Measurements from ENCODE around the gene PYGB.
A peak's percentile ranks its signal among the peaks of the same experiment; 100 is the strongest.
"Not testable (repeated sequence)": the region's sequence is repeated elsewhere in the genome, so short reads cannot be mapped to it uniquely, and the experiment has no call there.

Gene PYGB

DNA sequence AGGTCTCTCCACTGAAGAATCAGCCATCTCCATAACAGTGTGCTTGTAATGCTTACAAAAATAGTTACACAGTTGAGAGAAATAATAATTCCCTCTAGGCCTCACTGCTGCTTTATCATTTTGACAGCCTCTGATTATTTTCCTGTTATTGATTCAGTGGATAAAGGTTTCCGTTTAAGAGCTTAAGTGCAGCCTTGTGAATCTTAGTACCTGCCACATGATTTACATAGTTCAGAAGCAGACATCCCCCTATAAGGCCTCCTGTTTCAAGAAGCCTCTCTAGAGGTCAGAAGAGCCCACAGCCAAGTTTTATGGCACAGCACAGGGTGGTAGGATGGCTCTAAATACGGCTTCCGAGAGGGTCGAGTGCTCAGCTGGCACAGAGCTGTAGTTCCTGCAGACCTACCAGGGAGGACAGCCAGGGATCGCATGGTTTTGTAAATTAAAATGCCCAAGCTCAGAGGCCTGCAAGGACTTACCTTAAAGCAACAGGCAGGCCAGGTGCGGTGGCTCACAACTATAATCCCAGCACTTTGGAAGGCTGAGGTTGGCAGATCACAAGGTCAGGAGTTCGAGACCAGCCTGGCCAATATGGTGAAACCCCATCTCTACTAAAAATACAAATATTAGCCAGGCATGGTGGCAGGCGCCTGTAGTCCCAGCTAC, 17.6 kb upstream of the PYGB start:
- DNase-seq = no peak

DNA sequence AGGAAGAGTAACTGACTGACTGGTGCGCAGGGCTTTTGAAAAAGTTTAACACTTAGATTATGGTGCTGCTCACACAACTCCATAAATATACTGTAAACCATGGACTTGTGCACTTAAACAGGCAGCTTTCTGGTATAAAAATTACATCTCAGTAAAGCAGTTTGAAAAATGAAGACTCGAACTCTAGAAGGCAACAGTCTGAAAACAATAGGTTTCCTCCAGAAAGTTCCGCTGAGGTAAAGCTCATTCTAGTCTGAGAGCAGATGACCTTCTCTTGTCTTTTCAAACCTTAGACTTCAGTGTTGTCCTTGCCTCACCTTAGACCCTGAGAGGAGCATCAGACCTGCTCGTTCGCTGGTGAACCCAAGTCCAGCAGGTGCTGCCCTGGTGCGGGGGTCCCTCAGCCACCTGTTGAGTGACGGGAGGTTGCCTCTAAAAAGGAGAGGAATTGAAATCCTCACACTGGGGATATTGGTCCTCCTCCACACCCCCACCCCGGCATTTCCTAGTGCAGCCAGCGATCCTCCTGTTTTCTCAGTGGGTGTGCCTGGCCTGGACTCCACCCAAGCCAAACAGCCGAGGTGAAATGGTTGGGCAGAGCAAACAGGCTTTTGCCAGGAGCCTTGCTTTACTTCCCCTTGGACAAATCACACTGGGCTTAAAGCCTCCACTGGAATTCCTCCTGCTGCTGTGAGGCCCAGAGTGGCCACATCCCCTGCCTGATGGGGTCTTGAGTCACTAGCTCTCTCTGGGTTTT, 14.7 kb upstream of the PYGB start:
- no peak for DNase-seq

DNA sequence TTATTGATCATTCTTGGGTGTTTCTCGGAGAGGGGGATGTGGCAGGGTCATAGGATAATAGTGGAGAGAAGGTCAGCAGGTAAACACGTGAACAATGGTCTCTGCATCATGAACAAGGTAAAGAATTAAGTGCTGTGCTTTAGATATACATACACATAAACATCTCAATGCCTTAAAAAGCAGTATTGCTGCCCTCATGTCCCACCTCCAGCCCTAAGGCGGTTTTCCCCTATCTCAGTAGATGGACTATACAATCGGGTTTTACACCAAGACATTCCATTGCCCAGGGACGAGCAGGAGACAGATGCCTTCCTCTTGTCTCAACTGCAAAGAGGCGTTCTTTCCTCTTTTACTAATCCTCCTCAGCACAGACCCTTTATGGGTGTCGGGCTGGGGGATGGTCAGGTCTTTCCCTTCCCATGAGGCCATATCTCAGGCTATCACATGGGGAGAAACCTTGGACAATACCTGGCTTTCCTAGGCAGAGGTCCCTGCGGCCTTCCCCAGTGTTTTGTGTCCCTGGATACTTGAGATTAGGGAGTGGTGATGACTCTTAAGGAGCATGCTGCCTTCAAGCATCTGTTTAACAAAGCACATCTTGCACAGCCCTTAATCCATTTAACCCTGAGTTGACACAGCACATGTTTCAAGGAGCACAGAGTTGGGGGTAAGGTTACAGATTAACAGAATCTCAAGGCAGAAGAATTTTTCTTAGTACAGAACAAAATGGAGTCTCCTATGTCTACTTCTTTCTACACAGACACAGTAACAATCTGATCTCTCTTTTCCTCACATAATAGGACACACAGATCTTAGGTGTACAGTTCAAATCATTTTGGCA, 13.7 kb upstream of the PYGB start:
- DNase-seq = not testable (repeated sequence)

DNA sequence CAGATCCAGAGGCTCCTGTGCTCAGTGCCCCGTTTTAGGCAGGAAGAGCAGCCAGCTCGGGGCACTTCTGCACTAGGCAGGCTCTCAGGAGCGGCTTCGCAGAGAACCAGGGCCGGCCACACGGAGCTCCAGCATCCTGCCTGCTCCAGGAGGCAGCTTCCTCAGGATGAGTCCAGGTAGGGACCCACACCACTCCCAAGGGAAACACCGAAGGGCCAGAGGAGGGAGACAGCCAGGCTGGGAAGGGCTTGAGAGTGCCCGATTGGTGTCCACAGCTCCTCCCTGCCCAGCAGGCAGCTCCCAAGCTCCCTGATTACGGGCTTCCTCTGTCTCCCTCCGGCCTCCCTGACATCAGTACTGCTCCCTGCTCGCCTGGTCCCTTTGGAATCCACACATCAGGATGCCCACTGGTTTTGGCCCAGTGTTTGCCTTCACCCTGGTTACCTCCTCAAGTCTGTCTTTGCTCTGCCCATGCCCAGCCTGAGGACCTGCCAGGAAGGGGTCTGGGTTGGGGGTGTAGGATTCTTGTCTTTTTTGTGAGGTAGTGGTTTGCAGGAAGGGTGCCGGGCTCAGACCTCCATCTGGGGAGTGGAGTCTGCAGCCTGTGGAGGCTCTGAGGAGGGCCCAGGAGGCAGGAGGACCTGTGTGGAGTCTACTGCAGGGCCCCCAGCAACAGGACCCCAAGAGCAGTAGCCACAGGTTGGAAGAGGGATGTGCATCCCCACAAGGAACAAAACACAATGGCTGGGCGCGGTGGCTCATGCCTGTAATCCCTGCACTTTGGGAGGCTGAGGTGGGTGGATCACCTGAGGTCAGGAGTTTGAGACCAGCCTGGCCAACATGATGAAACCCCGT, 11.2 kb upstream of the PYGB start:
- DNase-seq = no peak

DNA sequence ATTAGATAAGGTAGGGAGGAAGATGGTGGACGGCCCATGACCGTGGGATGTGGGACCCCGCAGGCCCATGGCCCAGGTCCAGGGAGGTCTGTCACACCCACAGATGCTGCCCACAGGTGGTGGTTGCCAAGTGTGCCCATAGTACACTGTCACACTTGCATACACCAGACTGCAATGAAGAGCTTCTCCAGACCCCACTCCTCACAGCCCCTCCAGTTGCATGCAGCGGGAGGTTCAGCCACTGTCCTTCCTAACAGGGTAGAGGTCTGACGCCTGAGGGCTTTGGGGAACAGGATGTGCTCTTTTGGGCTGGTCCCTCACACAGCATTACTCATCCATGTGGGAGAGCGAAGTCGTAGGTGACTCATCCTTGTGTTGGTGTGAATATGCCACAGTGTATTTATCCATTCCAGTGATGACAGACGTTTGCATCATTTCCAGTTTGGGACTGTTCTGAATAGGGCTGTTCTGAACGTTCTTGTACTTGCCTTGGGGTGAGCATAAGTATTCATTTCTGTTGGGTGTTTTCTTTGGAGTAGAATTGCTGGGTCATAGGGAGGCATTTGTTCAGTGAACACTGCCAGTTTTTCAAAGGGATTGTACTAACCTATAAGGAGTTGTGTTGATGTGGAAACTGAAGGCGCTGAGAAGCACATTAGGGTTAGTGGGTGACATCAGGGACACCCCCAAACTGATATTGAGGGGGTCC, 10.1 kb upstream of the PYGB start:
- DNase-seq = peak; percentile 44

DNA sequence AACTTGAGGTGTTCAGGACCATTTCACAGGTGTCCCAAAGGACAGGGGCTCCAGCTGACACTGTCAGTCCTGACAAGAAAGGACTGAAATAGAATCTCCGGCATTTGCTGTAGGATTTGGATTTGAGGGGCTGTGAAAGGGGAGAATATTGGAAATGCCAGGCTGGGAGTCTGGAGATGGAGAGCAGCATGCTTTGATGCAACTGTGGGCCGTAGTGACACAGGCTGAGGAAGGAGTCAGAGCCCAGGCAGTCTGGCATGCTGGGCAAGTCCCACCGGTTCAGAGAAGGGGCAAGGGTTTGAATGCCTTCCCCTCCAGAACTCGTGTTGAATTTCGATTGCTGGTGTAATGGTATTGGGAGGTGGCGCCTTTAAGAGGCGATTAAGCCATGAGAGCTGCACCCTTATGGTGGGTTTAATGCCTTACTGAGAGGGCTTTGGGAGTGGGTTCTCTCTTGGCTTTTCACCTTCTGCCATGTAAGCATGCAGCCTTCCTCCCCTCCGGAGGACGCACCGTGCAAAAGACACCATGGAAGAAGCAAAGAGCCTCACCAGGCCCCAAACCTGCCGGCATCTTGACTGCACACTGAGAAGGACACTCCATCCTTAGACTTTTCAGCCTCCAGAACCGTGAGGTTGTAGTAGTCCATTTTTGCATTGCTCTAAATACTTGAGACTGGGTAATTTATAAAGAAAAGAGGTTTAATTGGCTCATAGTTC, 9.4 kb upstream of the PYGB start:
- DNase-seq = no peak

DNA sequence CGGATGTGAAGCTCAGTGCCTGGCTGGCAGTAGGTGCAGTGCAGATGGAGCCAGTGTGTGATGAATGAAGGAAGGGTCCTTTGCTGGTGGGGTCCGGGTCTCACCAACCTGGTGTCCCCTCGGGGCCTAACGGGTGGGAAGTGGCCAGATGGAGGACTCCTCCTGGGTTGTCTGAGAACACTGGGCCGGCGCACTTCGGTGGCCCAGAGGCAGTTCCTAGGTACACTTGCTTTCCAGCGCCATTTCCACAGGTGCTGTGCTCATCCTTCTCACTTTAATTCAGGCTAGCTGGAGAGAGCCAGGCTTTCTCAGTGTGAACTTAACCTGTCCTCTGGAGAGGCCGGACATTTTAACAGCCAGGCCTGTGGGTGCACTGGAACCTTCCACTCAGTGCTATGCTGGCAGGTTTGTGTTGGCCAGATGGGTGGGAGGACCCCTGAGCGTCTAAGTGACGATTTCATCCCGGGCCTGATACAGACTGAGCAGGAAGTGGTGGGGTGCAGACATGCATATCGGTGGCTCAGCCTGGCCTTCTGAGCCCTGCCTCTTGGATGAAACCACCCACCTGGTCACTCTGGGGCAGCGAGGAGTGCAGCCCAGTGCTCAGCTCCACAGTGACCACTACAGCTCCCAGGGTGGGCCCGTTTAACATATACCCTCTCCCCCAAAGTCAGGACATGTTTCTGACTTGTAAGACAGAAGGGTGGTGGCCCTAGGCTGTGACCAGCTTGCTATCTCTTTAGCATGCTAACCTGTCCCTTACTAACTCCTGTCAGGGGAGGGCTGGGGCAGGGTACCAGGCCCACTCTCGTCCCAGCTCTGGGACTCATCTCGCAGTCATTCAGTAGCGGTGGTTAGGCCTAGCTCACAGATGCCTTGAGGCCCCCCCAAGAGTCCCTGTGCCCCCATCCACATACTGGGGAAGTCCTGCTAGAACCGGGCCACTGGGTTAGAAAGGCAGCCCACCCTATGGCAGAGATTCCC, 8.2 kb upstream of the PYGB start:
- DNase-seq = no peak

DNA sequence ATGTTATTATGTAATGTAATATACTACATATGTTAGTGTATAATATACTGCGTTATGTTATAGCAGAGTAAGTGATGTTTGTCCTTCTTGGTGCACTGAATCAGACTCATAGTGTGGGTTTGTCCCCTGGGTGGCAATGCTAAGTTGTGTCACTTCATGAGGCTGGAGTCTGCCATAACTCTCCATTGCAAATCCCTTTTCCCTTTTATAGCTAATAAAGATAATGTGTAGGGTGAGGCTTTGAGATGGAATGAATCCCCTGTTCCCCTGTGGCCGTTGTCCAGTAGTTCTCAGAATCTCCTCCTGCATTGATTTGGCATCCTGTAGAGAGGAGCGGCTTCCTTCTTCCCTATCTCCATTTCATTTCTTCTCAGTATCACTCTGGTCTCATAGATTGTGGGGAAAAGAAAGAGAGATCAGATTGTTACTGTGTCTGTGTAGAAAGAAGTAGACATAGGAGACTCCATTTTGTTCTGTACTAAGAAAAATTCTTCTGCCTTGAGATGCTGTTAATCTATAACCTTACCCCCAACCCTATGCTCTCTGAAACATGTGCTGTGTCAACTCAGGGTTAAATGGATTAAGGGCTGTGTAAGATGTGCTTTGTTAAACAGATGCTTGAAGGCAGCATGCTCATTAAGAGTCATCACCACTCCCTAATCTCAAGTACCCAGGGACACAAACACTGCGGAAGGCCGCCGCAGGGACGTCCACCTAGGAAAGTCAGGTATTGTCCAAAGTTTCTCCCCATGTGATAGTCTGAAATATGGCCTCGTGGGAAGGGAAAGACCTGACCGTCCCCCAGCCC, 6.8 kb upstream of the PYGB start:
- not testable (repeated sequence) for DNase-seq

DNA sequence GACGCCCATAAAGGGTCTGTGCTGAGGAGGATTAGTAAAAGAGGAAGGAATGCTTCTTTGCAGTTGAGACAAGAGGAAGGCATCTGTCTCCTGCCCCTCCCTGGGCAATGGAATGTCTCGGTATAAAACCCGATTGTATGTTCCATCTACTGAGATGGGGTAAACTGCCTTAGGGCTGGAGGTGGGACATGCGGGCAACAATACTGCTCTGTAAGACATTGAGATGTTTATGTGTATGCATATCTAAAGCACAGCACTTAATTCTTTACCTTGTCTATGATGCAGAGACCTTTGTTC, 6.3 kb upstream of the PYGB start:
- DNase-seq = not testable (repeated sequence)

DNA sequence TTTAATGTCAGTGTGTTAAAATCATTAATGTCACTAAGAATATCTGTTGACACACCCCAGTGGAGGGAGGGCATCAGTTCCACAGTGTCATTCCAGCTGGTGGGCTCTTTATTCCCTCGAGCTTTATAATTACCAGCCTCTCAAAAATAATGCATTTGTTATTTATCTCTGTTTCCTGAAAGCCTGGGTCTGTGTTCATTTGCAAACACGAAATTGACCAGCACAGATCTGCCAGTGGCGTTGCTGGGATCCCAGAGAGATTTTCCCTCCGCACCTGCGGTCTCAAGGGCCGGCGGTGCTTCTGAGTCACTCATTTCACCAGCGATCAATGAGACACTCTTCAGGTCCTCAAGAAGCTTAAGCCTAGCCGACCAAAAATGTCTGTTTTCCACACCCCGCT, 5.7 kb upstream of the PYGB start:
- DNase-seq = no peak

DNA sequence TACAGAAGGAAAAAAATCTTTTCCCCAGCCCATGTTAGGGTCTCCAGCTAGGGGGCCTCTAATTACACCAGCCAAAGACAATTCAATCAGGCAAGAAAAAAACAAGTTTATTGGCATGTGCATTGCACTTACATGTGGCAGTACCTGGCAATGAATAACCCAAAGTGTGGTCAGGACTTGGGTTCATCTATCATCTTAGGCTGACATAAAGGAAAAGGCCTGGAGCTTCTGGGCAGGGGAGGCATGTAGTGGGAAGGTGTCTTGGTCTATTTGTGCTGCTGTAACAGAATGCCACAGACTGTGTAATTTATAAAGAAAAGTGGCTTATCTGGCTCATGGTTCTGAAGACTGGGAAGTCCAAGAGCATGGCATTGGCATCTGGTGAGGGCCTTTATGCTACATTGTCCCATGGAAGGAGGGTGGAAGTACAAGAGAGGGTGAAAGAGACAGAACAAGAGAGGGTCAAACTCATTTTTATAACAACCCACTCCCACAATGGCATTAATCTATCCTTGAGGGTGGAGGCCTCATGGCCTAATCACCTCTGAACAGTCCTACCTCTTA, 4.4 kb upstream of the PYGB start:
- no peak for DNase-seq

DNA sequence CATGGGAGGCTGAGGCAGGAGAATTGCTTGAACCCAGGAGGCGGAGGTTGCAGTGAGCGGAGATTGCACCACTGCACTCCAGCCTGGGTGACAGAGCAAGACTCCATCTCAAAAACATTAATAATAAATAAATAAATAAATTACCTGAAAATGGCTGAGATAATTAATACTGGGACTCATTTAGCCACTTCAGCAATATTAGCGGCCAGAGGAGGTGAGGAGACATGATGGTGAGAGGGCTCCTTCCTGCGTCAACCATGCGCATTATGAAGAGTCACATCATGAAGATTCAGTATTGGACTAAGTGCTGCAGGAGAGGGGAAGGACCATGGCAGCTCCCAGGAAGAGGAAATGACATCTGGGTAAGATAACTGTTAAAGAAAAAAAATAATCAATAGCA, 2.9 kb upstream of the PYGB start:
- no peak for DNase-seq

DNA sequence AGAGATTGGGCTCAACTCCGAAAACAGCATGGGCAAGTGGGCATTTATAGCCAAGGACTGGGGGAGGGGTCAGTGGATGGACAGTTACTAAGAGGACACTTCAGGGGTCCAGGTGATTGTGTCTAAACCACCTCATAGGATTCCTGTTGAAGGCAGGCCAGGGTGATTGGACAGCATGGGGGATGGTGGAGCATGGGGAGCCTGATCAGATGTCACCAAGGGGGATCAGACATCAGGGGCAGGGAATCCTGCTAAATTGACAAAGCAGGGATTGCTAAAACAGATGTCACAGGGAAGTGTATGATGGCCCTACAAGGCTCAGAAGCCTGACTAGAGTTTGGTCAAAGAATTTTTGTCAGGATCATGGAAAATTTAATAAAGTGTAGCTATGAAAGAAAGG, 2.4 kb upstream of the PYGB start:
- DNase-seq = no peak

DNA sequence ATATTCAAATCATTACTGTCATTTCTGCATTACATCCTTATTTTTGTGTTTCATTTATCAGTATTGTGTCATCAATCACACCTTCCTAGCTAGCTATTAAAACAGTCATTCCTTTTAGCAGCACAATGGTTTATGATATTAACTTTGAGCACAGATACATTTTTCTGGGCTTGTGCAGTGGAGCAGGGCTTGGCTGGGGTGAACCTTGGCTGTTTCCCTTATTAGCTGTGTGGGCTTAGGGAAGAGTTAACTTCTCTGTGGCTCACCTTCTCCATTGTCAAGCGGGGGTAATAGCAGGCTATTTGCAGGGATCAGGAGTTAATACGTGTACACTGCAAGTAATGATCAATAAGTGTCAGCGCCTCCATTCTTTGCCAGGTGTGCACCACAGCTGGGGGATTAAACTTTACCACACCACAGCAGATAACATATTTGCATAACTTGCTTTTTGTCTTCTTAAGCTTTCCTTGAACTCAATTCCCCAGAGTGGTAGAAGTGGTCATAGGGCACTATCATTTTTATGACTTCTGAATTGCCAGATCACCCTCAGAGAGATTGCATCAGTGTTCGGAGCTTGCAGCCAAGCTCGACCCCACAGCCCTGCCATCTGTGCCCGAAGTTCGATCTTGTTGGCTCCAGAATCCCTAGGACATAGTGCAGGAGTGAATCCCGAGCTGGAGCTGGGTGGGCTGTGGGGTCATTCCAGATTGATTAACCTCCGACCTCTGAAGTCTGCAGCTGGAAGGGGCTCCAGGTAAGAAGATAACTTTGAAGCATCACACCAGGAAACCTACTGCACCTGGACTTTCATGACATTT, 1.5 kb upstream of the PYGB start:
- no peak for DNase-seq

DNA sequence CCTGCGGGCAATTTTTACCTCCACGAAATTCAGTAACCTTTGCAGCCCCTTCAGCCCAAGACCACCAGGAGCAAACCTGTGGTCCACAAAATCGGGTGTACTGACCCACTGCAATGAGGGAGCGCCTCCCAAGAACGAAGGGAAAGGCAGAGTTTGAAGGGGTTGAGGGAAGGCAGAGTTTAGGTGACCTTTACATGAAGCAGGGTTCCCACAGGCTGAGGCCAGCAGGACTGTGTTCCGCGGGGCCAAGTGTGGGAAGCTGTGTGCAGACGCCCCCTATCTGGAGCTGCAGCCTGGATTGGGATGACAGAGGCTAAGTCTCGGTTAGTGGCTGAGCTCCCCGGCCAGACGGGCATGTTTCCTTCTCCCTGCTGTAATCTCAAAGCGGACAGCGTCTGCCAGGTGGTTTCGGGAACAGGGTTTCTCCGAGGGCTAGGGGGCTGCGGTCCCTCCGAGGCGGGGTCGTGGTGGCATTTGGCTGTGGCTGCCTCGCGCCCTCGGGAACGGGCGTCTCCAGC, 826 bp upstream of the PYGB start:
- DNase-seq = no peak

DNA sequence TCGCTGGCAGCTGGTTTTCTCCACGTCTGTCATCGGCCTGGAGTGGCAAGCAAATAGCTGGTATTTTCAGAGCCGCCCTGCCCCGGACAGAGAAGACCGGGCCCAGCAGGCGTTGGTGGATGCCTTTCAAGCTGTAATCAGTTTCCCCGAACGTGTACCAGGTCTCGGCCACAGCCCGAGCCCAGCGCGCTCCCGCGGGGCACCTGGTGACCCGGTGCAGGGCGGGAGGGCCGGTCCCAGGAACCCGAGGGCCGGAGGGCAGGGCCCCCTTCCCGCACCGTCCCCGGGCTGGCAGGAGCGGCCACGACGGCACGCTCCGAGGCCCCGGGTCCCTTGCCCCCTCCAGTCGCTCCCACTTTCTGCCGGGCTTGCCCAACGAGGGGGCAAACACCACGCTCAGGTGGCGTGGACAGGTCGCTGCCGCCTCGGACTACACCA, 348 bp upstream of the PYGB start:
- no peak for DNase-seq

DNA sequence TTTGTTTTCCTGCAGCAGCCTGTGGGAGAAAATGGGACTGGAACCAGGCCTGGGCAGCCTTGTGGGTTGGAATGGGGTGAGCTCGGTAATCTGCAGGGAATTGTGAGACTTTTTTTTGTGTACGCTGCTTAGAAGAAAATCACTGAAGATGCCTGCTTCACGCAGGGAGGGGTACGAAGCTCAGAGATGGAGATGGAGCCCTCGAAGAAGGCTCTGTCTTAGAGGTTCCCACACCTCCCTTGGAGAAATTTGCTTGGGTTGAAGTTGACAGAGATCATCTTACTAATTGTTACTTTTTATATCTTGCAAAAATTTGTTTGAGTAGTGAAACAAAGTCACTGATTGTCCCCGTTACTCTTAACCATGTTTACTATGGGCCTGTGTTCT, 894 bp downstream of the PYGB start:
- DNase-seq = no peak

Data from CD4-positive, alpha-beta T cell treated with Interleukin-4 for 4 hours (primary cell).